ENCODE measurements around the gene SUV39H1.

DNA sequence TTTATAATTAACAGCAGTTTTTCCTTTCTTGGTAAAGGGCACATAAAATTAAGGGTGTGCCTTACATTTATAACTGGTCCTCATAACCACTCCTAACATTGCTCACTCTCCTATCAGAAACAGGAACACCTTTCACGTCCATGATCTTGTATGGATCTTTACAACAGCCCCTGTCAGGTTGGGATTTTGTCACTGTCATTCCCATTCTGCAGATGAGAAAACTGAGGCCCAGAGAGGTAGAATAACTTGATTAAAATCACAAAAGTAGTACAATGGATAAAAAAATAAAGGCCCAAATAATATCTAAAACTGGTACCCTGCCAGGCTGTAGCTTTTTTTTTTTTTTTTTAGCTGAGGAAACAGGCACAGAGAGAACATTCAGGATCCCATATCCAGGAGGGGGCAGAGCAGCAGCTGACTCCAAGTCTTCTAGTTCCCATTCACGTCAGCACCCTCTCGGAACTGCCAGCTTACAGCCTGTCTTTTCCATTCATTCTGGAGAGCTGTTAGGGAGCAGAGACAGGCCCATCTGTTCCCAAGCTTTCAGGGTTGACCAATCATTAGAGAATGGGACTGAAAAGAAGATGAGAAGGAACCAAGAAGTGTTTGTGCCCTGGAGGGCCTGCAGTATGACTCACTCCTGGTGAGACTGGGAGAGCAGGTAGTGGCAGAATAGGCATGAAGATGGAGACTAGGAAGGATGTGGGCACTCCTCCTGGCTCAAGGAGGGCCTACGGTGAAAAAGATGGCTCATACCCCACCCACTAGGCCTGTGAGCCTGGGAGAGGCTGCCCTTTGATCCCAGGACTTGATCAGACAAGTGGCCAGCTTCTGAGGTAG lies 7.3 kb downstream of the SUV39H1 start:
- TF ChIP-seq POLR2A (IDR thresholded peaks at IDR 0.05) (no peak), POLR2AphosphoS5 (IDR thresholded peaks at IDR 0.05) (no peak)
- TF ChIP-seq, protein P1, sequence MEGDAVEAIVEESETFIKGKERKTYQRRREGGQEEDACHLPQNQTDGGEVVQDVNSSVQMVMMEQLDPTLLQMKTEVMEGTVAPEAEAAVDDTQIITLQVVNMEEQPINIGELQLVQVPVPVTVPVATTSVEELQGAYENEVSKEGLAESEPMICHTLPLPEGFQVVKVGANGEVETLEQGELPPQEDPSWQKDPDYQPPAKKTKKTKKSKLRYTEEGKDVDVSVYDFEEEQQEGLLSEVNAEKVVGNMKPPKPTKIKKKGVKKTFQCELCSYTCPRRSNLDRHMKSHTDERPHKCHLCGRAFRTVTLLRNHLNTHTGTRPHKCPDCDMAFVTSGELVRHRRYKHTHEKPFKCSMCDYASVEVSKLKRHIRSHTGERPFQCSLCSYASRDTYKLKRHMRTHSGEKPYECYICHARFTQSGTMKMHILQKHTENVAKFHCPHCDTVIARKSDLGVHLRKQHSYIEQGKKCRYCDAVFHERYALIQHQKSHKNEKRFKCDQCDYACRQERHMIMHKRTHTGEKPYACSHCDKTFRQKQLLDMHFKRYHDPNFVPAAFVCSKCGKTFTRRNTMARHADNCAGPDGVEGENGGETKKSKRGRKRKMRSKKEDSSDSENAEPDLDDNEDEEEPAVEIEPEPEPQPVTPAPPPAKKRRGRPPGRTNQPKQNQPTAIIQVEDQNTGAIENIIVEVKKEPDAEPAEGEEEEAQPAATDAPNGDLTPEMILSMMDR (IDR thresholded peaks at IDR 0.05): no peak

Data from gastroesophageal sphincter (tissue), 3 donors.